HCT116 (cell line): ENCODE measurements around the gene TMEM94. TPM values are rescaled to one million over a fixed set of nuclear protein-coding genes. Genes with fewer than 3 reads are reported as not detected.

Experiments
- ATAC-seq: fragments of 200-7000 bp; cut with Tn5 transposase; 2 replicates; pipeline ENCODE4 v1.9.1; 2020; ENCODE audit warnings: mild to moderate bottlenecking, moderate library complexity
- BruUV-seq: library from RNA; stranded (reverse); fragments of 400-500 nt; replicated peaks from 2 replicates; lab custom pipeline; 2021; lab: Mats Ljungman, UMichigan
- CTCF ChIA-PET: fragments of 300-600 bp; sonication (Branson Sonifier 250); formaldehyde crosslinking; loops from one replicate; lab custom pipeline; 2021; ENCODE audit warnings: antibody characterized with exemption; lab: Charles Lee
- POLR2A ChIA-PET: fragments of 300-600, 350-600 bp; sonication (Branson Sonifier 250); formaldehyde crosslinking; loops from one replicate; lab custom pipeline; 2021; ENCODE audit warnings: antibody characterized with exemption; lab: Charles Lee
- RAD21 ChIA-PET, 2 experiments: fragments of 300-600 bp; sonication (Branson Sonifier 250); formaldehyde crosslinking; loops; one replicate each; lab custom pipeline; 2023; ENCODE audit warnings: low total read pairs in 2 of 2; ENCODE audit not compliant: uncharacterized antibody in 2 of 2, unreplicated experiment in 2 of 2, low non-redundant PET in 1 of 2; lab: Charles Lee
- DNase-seq: peaks from one replicate; pipeline ENCODE4 v3.0.0-alpha.2; 2010; ENCODE audit warnings: low read depth, low spot score
- H2AFZ ChIP-seq: fragments of 200-600 bp; shearing (Covaris generic), sonication (generic); 2 replicates; pipeline ENCODE4 v1.6.1; 2017; ENCODE audit warnings: low read depth, mixed run types, mixed read lengths, antibody characterized with exemption, low read length; ENCODE audit not compliant: poor library complexity, severe bottlenecking
- H3K27ac ChIP-seq: 2 replicates; pipeline ENCODE4 v1.5.1; 2012; ENCODE audit warnings: low read depth, low read length
- H3K27me3 ChIP-seq: fragments of 200-600 bp; sonication (generic); 2 replicates; pipeline ENCODE4 v1.6.1; 2016; ENCODE audit warnings: mixed run types, low read length, mixed read lengths; ENCODE audit not compliant: insufficient read depth
- H3K36me3 ChIP-seq, 2 experiments: fragments of 200-500 bp in 1 of 2; fragments of 200-600 bp in 1 of 2; sonication (Bioruptor generic) in 1 of 2; sonication (generic) in 1 of 2; 2 replicates each; pipeline versions ENCODE4 v1.5.1 to v1.6.1; 2014 to 2016; ENCODE audit warnings: low read length in 2 of 2, inconsistent platforms in 1 of 2, mixed read lengths in 1 of 2, mixed run types in 1 of 2; ENCODE audit not compliant: insufficient read depth in 2 of 2, control insufficient read depth in 1 of 2
- H3K4me1 ChIP-seq, 2 experiments: fragments of 200-600 bp in 1 of 2; sonication (generic) in 1 of 2; 2 replicates each; pipeline versions ENCODE4 v1.5.1 to v1.6.1; 2012 to 2017; ENCODE audit warnings: low read length in 2 of 2, inconsistent platforms in 1 of 2, mild to moderate bottlenecking in 1 of 2, mixed read lengths in 1 of 2, mixed run types in 1 of 2, moderate library complexity in 1 of 2; ENCODE audit not compliant: insufficient read depth in 2 of 2, control insufficient read depth in 1 of 2
- H3K4me2 ChIP-seq: fragments of 200-600 bp; sonication (generic); 2 replicates; pipeline ENCODE4 v1.6.1; 2017; ENCODE audit warnings: mixed run types, low read length, mixed read lengths
- H3K4me3 ChIP-seq, 2 experiments: fragments of 200-600 bp in 1 of 2; sonication (generic) in 1 of 2; replicated peaks in 1 of 2; 2 replicates each; pipeline ENCODE4 v1.5.1; 2011 to 2016; ENCODE audit warnings: low read length in 2 of 2, control low read depth in 1 of 2, low read depth in 1 of 2, mild to moderate bottlenecking in 1 of 2, mixed read lengths in 1 of 2, mixed run types in 1 of 2
- H3K79me2 ChIP-seq: fragments of 200-600 bp; sonication (generic); 2 replicates; pipeline ENCODE4 v1.6.1; 2017; ENCODE audit warnings: mild to moderate bottlenecking, mixed run types, low read length, moderate library complexity, mixed read lengths; ENCODE audit not compliant: insufficient read depth
- H3K9ac ChIP-seq: fragments of 200-600 bp; sonication (generic); 2 replicates; pipeline ENCODE4 v1.6.1; 2016; ENCODE audit warnings: low read length, mixed read lengths
- H3K9me2 ChIP-seq: fragments of 200-600 bp; sonication (generic), shearing (Covaris generic); 2 replicates; pipeline ENCODE4 v1.6.1; 2017; ENCODE audit warnings: mixed run types, mild to moderate bottlenecking, moderate library complexity; ENCODE audit not compliant: insufficient read depth
- H3K9me3 ChIP-seq, 2 experiments: fragments of 200-500 bp in 1 of 2; fragments of 200-600 bp in 1 of 2; sonication (Bioruptor generic) in 1 of 2; sonication (generic) in 1 of 2; 2 replicates each; pipeline ENCODE4 v1.6.1; 2014 to 2017; ENCODE audit warnings: low read length in 2 of 2, mixed read lengths in 2 of 2, inconsistent platforms in 1 of 2, low read depth in 1 of 2, mild to moderate bottlenecking in 1 of 2, mixed run types in 1 of 2, moderate library complexity in 1 of 2; ENCODE audit not compliant: control insufficient read depth in 1 of 2, insufficient read depth in 1 of 2
- H4K20me1 ChIP-seq: fragments of 200-600 bp; sonication (generic), shearing (Covaris generic); 2 replicates; pipeline ENCODE4 v1.6.1; 2017; ENCODE audit warnings: mixed run types, mild to moderate bottlenecking, moderate library complexity; ENCODE audit not compliant: insufficient read depth
- CBX3 ChIP-seq: IDR thresholded peaks from 2 replicates; pipeline ENCODE4 v1.6.1; 2012; ENCODE audit warnings: low read depth
- CTCF ChIP-seq, 3 experiments: fragments of 200-600 bp in 1 of 3; sonication (generic) in 1 of 3; IDR thresholded peaks in 2 of 3; conservative IDR thresholded peaks in 1 of 3; 2 replicates each; pipeline ENCODE4 v1.5.1; 2012 to 2017; ENCODE audit warnings: low read depth in 2 of 3, low read length in 2 of 3, antibody characterized with exemption in 1 of 3, borderline replicate concordance in 1 of 3, control low read depth in 1 of 3, mild to moderate bottlenecking in 1 of 3, mixed read lengths in 1 of 3, mixed run types in 1 of 3, moderate library complexity in 1 of 3; ENCODE audit not compliant: insufficient read depth in 1 of 3
- EZH2 ChIP-seq: fragments of 200-600 bp; sonication (generic); IDR thresholded peaks from 2 replicates; pipeline ENCODE4 v1.6.1; 2017; ENCODE audit warnings: antibody characterized with exemption, mixed run types
- EZH2phosphoT487 ChIP-seq: fragments of 200-600 bp; IDR thresholded peaks from 2 replicates; pipeline ENCODE4 v1.6.1; 2018; ENCODE audit warnings: antibody characterized with exemption, borderline replicate concordance
- FOSL1 ChIP-seq: IDR thresholded peaks from 2 replicates; pipeline ENCODE4 v1.6.1; 2012; ENCODE audit warnings: low read depth
- JUND ChIP-seq: IDR thresholded peaks from 2 replicates; pipeline ENCODE4 v1.6.1; 2012
- RAD21 ChIP-seq: IDR thresholded peaks from 2 replicates; pipeline ENCODE4 v1.6.1; 2012; ENCODE audit warnings: low read depth, mild to moderate bottlenecking
- SIN3A ChIP-seq: IDR thresholded peaks from 2 replicates; pipeline ENCODE4 v1.6.1; 2012; ENCODE audit warnings: low read depth
- TCF7L2 ChIP-seq: IDR thresholded peaks from 2 replicates; pipeline ENCODE4 v1.7.0; 2011; ENCODE audit warnings: borderline replicate concordance, inconsistent platforms; ENCODE audit not compliant: insufficient read depth, insufficient read length; ENCODE audit errors: extremely low read depth
- YY1 ChIP-seq: IDR thresholded peaks from 2 replicates; pipeline ENCODE4 v1.6.1; 2011; ENCODE audit warnings: low read length, low read depth, moderate library complexity, mild to moderate bottlenecking; ENCODE audit not compliant: insufficient replicate concordance; ENCODE audit errors: extremely low read depth
- ZFX ChIP-seq: fragments of 450-650 bp; IDR thresholded peaks from 2 replicates; pipeline ENCODE4 v1.6.1; 2017
- intact Hi-C: fragments of 100-400 bp; cut with micrococcal nuclease; formaldehyde crosslinking; loops from 2 replicates; pipeline ENCODE4 v1.10.0; 2022
- total RNA-seq: library from RNA; stranded (reverse); gene quantifications from one replicate; pipeline ENCODE4 v1.2.1, GENCODE V29; 2021; ENCODE audit not compliant: unreplicated experiment

TMEM94 gene
- total RNA-seq, 1 experiment from 2014 or later = 75.4 TPM

- Histone ChIP-seq H3K4me1 (no peaks in the 10 kb centered on the region), H3K27me3 (no peaks in the 10 kb centered on the region), H4K20me1 (no peaks in the 10 kb centered on the region), H3K9me3 (no peaks in the 10 kb centered on the region), H3K36me3 (peaks cover 2% of the 10 kb centered on the region in 2 experiments; a peak in 1 of 4 replicates), H3K27ac (no peak overlapping the region), H2AFZ (no peak overlapping the region), H3K4me2 (no peak overlapping the region), H3K4me3 (no peak overlapping the region), H3K79me2 (no peaks in the 10 kb centered on the region), H3K9me2 (no peaks in the 10 kb centered on the region), H3K9ac (no peak overlapping the region)
- intact Hi-C loops = no loop called here
- no TSS peak for BruUV-seq
- POLR2A ChIA-PET = no interaction called here
- CTCF ChIA-PET = no interaction called here
- ATAC-seq (no peak), DNase-seq (no peak)
- RAD21 ChIA-PET = no interaction called here
- TF ChIP-seq TCF7L2 (no peak), EZH2 (no peak), FOSL1 (no peak), RAD21 (no peak), SIN3A (no peak)
Measured at GRCh38 chr17:75491680-75492079, 35.2 kb downstream of the TMEM94 start.

- Histone ChIP-seq H3K27ac (no peak overlapping the region), H3K27me3 (no peaks in the 10 kb centered on the region), H3K36me3 (peaks cover 3% of the 10 kb centered on the region in 2 experiments; a peak in 1 of 4 replicates), H3K9ac (no peak overlapping the region), H3K79me2 (no peaks in the 10 kb centered on the region), H3K9me2 (no peaks in the 10 kb centered on the region), H3K4me3 (no peak overlapping the region)
- no peak for DNase-seq
- no peak for ATAC-seq
- POLR2A ChIA-PET = no interaction called here
- CTCF ChIA-PET = no interaction called here
- TF ChIP-seq CTCF (IDR thresholded peaks at IDR 0.05 in 2 of 3, conservative IDR thresholded peaks at IDR 0.05 in 1 of 3; ENCODE audit: borderline replicate concordance in 1 of 3, insufficient read depth in 1 of 3, low read depth in 2 of 3, low read length in 2 of 3) = no peak
- TF ChIP-seq YY1 = no peak
- no peak for TF ChIP-seq EZH2phosphoT487
- TF ChIP-seq RAD21 = no peak
- no peak for TF ChIP-seq JUND
- no peak for TF ChIP-seq CBX3
- TF ChIP-seq ZFX = no peak
- TF ChIP-seq, all 23 proteins: peak for 0
- BruUV-seq = no TSS peak
- H4K20me1 ChIP-seq = no peaks in the 10 kb centered on the region
- H3K9me3 ChIP-seq = no peaks in the 10 kb centered on the region
- H2AFZ ChIP-seq = no peak overlapping the region
- intact Hi-C loops = no loop called here
- H3K4me1 ChIP-seq = no peaks in the 10 kb centered on the region
- H3K4me2 ChIP-seq = no peak overlapping the region
- RAD21 ChIA-PET = no interaction called here
Measured at GRCh38 chr17:75492555-75493168, 36.2 kb downstream of the TMEM94 start.
